GM23248 (cell line): ENCODE results near the gene GPR139. TPM values are rescaled to one million over a fixed set of nuclear protein-coding genes. Genes with fewer than 3 reads are reported as not detected.

Experiments used
- DNase-seq: peaks from one replicate; pipeline ENCODE4 v3.0.0-alpha.2; 2015
- H2AFZ ChIP-seq: fragments of 200-600 bp; sonication (generic); 2 replicates; pipeline ENCODE4 v1.6.1; 2016; ENCODE audit warnings: antibody characterized with exemption
- H3F3A ChIP-seq: fragments of 200-600 bp; sonication (generic); 2 replicates; pipeline ENCODE4 v1.6.1; 2016; ENCODE audit warnings: mild to moderate bottlenecking, antibody characterized with exemption, mixed run types; ENCODE audit not compliant: insufficient read depth
- H3K27ac ChIP-seq: fragments of 200-600 bp; sonication (generic); 2 replicates; pipeline ENCODE4 v1.5.1; 2016; ENCODE audit warnings: mild to moderate bottlenecking
- H3K27me3 ChIP-seq: fragments of 200-600 bp; sonication (generic); replicated peaks from 2 replicates; pipeline ENCODE4 v1.6.1; 2016; ENCODE audit warnings: mild to moderate bottlenecking; ENCODE audit not compliant: insufficient read depth
- H3K36me3 ChIP-seq: fragments of 200-600 bp; sonication (generic); 2 replicates; pipeline ENCODE4 v1.6.1; 2016; ENCODE audit warnings: low read depth, mild to moderate bottlenecking
- H3K4me1 ChIP-seq: fragments of 200-600 bp; sonication (generic); 2 replicates; pipeline ENCODE4 v1.6.1; 2016; ENCODE audit warnings: mild to moderate bottlenecking; ENCODE audit not compliant: insufficient read depth
- H3K4me2 ChIP-seq: fragments of 200-600 bp; sonication (generic); one replicate; pipeline ENCODE4 v1.6.1; 2016; ENCODE audit warnings: mild to moderate bottlenecking; ENCODE audit not compliant: unreplicated experiment
- H3K4me3 ChIP-seq: fragments of 200-600 bp; sonication (generic); 2 replicates; pipeline ENCODE4 v1.5.1; 2016; ENCODE audit warnings: mild to moderate bottlenecking
- H3K79me2 ChIP-seq: fragments of 200-600 bp; sonication (generic); 2 replicates; pipeline ENCODE4 v1.6.1; 2016; ENCODE audit warnings: mild to moderate bottlenecking; ENCODE audit not compliant: insufficient read depth
- H3K9ac ChIP-seq: fragments of 200-600 bp; sonication (generic); 2 replicates; pipeline ENCODE4 v1.6.1; 2016; ENCODE audit warnings: mild to moderate bottlenecking
- H3K9me2 ChIP-seq: fragments of 200-600 bp; sonication (generic); 2 replicates; pipeline ENCODE4 v1.6.1; 2016; ENCODE audit warnings: mixed run types, mild to moderate bottlenecking, moderate library complexity; ENCODE audit not compliant: insufficient read depth
- H3K9me3 ChIP-seq: fragments of 200-600 bp; sonication (generic); one replicate; pipeline ENCODE4 v1.6.1; 2017; ENCODE audit warnings: low read depth
- H4K20me1 ChIP-seq: fragments of 200-600 bp; sonication (generic); 2 replicates; pipeline ENCODE4 v1.6.0; 2016; ENCODE audit not compliant: insufficient read depth
- EZH2 ChIP-seq: fragments of 200-600 bp; sonication (generic); IDR thresholded peaks from 2 replicates; pipeline ENCODE4 v1.6.1; 2018; ENCODE audit warnings: antibody characterized with exemption, mild to moderate bottlenecking; ENCODE audit not compliant: insufficient read depth, poor library complexity, severe bottlenecking
- EZH2phosphoT487 ChIP-seq: fragments of 200-600 bp; sonication (generic); IDR thresholded peaks from 2 replicates; pipeline ENCODE4 v1.6.1; 2018; ENCODE audit warnings: antibody characterized with exemption, moderate library complexity, mild to moderate bottlenecking, low read depth; ENCODE audit not compliant: insufficient read depth
- WGBS, 2 experiments: methylation state at CpG; one replicate each; pipeline ENCODE4 v1.1.6; 2015 to 2017; ENCODE audit warnings: low lambda C conversion rate in 2 of 2, low coverage in 1 of 2; ENCODE audit errors: missing lambda C conversion rate in 2 of 2; 5-methylcytosine and 5-hydroxymethylcytosine counted together
- in situ Hi-C: fragments of 300-500 bp; cut with MboI; formaldehyde crosslinking; loops from 2 replicates; pipeline ENCODE4 v1.15.0; 2020
- polyA plus RNA-seq: library from polyadenylated mRNA; unstranded; fragments of >200 nt; fragmentation: Nextera tagmentation; extraction: Ambion mirVana; gene quantifications from 2 replicates; pipeline ENCODE4 v1.2.1, GENCODE V29; 2016
- total RNA-seq: library from RNA; depleted of rRNA; stranded (reverse); fragments of >200 nt; shearing (Covaris generic); gene quantifications from 2 replicates; pipeline ENCODE4 v1.2.3, GENCODE V29; 2014

Gene GPR139
- total and polyA plus RNA-seq, 2 experiments from 2014 or later, result not detected

- Histone ChIP-seq H3K27ac (no peak overlapping the region), H4K20me1 (no peaks in the 10 kb centered on the region), H3K4me1 (no peaks in the 10 kb centered on the region), H3K9ac (no peak overlapping the region), H3K27me3 (no peaks in the 10 kb centered on the region; the same call in 1 of the 2 replicates), H3K79me2 (no peaks in the 10 kb centered on the region), H3K9me3 (no peaks in the 10 kb centered on the region), H2AFZ (no peak overlapping the region), H3K9me2 (no peaks in the 10 kb centered on the region), H3K36me3 (no peaks in the 10 kb centered on the region), H3K4me2 (no peak overlapping the region), H3F3A (no peaks in the 10 kb centered on the region), H3K4me3 (no peak overlapping the region)
- 9 to 10% methylated on average over 34 of the region's 34 CpGs for WGBS, 2 experiments
- no peak for DNase-seq
- in situ Hi-C loops, result no loop called here
- no peak for TF ChIP-seq EZH2phosphoT487
- TF ChIP-seq EZH2, result no peak
Measured at GRCh38 chr16:20074099-20074991, 655 bp upstream of the GPR139 start.

- 10 to 19% methylated on average over 7 to 11 of the region's 11 CpGs for WGBS, 2 experiments
- H3K4me2 ChIP-seq, result no peak overlapping the region
- H3K9me3 ChIP-seq, result no peaks in the 10 kb centered on the region
- in situ Hi-C loops, result no loop called here
- DNase-seq, result no peak
- H3K27ac ChIP-seq, result no peak overlapping the region
- H3K27me3 ChIP-seq, result no peaks in the 10 kb centered on the region; the same call in 1 of the 2 replicates
- H3K4me1 ChIP-seq, result no peaks in the 10 kb centered on the region
- no peak overlapping the region for H3K4me3 ChIP-seq
- H3F3A ChIP-seq, result no peaks in the 10 kb centered on the region
- no peaks in the 10 kb centered on the region for H3K9me2 ChIP-seq
- TF ChIP-seq EZH2 (no peak), EZH2phosphoT487 (no peak)
- no peaks in the 10 kb centered on the region for H4K20me1 ChIP-seq
- H3K79me2 ChIP-seq, result no peaks in the 10 kb centered on the region
- H2AFZ ChIP-seq, result no peak overlapping the region
- H3K9ac ChIP-seq, result no peak overlapping the region
- no peaks in the 10 kb centered on the region for H3K36me3 ChIP-seq
Measured at GRCh38 chr16:20072874-20073202, 852 bp downstream of the GPR139 start.

GRCh38 chr16:20072146-20072873, 1.4 kb downstream of the GPR139 start:
- Histone ChIP-seq H2AFZ (no peak overlapping the region), H3K79me2 (no peaks in the 10 kb centered on the region), H3F3A (no peaks in the 10 kb centered on the region), H3K4me2 (no peak overlapping the region), H4K20me1 (no peaks in the 10 kb centered on the region), H3K4me1 (no peaks in the 10 kb centered on the region), H3K9me2 (no peaks in the 10 kb centered on the region), H3K27ac (no peak overlapping the region), H3K27me3 (no peaks in the 10 kb centered on the region; the same call in 1 of the 2 replicates), H3K36me3 (no peaks in the 10 kb centered on the region), H3K4me3 (no peak overlapping the region), H3K9me3 (no peaks in the 10 kb centered on the region), H3K9ac (no peak overlapping the region)
- TF ChIP-seq EZH2phosphoT487 (no peak), EZH2 (no peak)
- WGBS, 2 experiments, result 21 to 25% methylated on average over 11 of the region's 11 CpGs
- in situ Hi-C loops, result no loop called here
- no peak for DNase-seq

- 19% methylated on average over 2 of the region's 2 CpGs for WGBS, 2 experiments
Measured at GRCh38 chr16:20064931-20065330, 8.8 kb downstream of the GPR139 start.

More at GRCh38 chr16:20064931-20065330, 8.8 kb downstream of the GPR139 start:
- H3K9ac ChIP-seq, result no peak overlapping the region
- H3K4me3 ChIP-seq, result no peak overlapping the region
- in situ Hi-C loops, result no loop called here
- H3K9me2 ChIP-seq, result no peaks in the 10 kb centered on the region
- no peak for TF ChIP-seq EZH2phosphoT487
- TF ChIP-seq EZH2, result no peak
- no peaks in the 10 kb centered on the region for H4K20me1 ChIP-seq
- no peaks in the 10 kb centered on the region for H3K4me1 ChIP-seq
- H3K36me3 ChIP-seq, result no peaks in the 10 kb centered on the region
- no peak overlapping the region for H3K4me2 ChIP-seq
- no peaks in the 10 kb centered on the region for H3K9me3 ChIP-seq
- no peaks in the 10 kb centered on the region for H3F3A ChIP-seq
- H2AFZ ChIP-seq, result no peak overlapping the region
- no peaks in the 10 kb centered on the region for H3K27me3 ChIP-seq
- H3K27ac ChIP-seq, result no peak overlapping the region
- DNase-seq, result no peak
- H3K79me2 ChIP-seq, result no peaks in the 10 kb centered on the region
